ENCODE results near the gene SCAPER.

SCAPER gene

DNA sequence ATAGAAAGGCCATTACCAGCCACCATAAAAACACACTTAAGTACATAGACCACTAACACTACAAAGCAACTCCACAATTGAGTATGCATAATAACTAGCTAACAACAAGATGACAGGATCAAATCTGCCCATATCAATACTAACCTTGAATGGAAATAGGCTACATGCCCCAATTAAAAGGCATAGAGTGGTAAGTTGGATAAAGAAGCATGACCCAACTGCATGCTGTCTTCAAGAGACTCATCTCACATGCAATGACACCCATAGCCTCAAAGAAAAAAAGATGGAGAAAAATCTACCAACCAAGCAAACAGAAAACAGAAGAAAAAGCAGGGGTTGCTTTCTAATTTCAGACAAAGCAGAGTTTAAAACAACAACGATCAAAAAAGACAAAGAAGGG, 349.9 kb downstream of the SCAPER start:
- in situ Hi-C loops (cut with HindIII; ENCODE audit: low sequenced_read_pairs), result no loop called here
- H3K4me3 ChIP-seq (ENCODE audit: low read depth, low read length), result no peak overlapping the region
- DNase-seq (ENCODE audit: low read depth, low spot score), result no peak
- TF ChIP-seq, protein P1, sequence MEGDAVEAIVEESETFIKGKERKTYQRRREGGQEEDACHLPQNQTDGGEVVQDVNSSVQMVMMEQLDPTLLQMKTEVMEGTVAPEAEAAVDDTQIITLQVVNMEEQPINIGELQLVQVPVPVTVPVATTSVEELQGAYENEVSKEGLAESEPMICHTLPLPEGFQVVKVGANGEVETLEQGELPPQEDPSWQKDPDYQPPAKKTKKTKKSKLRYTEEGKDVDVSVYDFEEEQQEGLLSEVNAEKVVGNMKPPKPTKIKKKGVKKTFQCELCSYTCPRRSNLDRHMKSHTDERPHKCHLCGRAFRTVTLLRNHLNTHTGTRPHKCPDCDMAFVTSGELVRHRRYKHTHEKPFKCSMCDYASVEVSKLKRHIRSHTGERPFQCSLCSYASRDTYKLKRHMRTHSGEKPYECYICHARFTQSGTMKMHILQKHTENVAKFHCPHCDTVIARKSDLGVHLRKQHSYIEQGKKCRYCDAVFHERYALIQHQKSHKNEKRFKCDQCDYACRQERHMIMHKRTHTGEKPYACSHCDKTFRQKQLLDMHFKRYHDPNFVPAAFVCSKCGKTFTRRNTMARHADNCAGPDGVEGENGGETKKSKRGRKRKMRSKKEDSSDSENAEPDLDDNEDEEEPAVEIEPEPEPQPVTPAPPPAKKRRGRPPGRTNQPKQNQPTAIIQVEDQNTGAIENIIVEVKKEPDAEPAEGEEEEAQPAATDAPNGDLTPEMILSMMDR (IDR thresholded peaks at IDR 0.05; ENCODE audit: low read depth, low read length), result no peak

DNA sequence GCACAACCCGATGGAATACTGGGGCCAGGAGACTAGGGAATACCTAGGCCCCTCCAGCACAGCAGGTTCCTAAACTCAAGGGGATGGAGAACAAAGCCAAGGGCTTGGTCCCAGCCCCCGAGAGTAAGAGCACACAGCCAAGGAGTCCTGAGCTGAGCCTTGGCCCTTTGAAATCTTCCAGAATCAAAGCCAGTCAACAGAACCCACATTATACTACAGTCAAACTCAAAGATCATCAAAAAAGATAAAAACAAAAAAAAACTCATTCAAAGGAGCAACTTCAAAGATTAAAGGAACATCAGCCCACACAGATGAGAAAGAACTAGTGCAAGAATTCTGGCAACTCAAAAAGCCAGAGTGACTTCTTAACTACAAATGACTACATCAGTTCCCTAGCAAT, 351.6 kb downstream of the SCAPER start:
- no peak for DNase-seq (ENCODE audit: low read depth, low spot score)
- TF ChIP-seq, protein P1 (IDR thresholded peaks at IDR 0.05; ENCODE audit: low read depth, low read length), result no peak
- in situ Hi-C loops (cut with HindIII; ENCODE audit: low sequenced_read_pairs), result no loop called here
- H3K4me3 ChIP-seq (ENCODE audit: low read depth, low read length), result no peak overlapping the region

DNA sequence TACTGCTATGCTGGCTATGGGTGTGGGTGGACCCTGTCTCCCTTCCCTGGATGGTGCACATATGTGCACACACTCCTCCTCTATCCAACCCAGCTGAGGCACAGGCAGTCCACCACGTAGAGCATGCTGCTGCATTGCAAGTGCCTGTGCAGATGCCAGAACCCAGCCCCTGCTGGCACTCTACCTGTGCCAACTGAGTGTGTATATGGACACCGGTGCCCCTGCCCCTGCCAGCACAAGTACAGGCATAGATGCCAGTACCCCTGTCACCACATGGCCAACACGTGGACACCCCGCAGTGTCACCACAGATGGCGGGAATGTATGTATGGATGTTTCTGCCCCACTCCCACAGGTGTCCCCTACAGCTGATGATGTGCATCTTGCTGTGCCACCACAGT, 352.0 kb downstream of the SCAPER start:
- H3K4me3 ChIP-seq (ENCODE audit: low read depth, low read length), result no peak overlapping the region
- no peak for DNase-seq (ENCODE audit: low read depth, low spot score)
- TF ChIP-seq, protein P1 (IDR thresholded peaks at IDR 0.05; ENCODE audit: low read depth, low read length), result no peak
- in situ Hi-C loops (cut with HindIII; ENCODE audit: low sequenced_read_pairs), result no loop called here

DNA sequence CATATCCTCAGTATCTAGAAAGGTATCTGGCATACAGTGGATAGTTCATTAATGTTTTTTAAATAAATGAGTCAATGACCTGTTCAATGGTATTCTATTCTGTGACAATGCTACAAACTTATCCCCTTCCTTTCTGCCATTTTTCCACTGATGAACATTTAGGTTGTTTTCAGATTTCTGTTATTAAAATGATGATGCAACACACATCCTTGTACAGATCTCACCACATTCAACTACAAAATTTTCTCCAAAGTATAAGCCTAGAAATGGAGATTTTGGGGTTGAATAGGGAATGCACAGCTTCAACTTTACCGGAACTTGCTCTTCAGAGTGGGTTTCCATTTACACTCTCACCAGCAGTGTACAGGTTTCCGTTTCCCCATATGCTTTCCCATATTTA, 358.3 kb downstream of the SCAPER start:
- DNase-seq (ENCODE audit: low read depth, low spot score), result no peak
- H3K4me3 ChIP-seq (ENCODE audit: low read depth, low read length), result no peak overlapping the region
- TF ChIP-seq, protein P1 (IDR thresholded peaks at IDR 0.05; ENCODE audit: low read depth, low read length), result no peak
- in situ Hi-C loops (cut with HindIII; ENCODE audit: low sequenced_read_pairs), result no loop called here

DNA sequence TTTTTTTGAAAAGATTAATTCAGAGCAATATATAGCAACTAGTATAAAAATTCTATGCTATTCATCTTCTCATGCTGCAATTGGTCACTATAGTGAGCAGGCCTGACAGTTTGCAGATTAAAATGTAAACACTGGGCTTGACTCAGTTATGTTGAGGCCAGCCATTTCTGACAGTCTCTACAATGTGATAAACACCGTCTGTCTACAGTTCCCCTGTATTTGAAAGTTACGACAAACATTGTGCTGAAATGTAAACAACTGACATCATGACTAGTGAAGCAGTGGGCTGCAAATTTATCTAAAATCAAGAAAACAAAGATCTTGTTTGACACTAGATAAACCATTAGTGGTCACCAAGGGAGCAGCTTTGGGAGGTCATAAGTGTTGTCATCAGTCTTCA, 371.1 kb downstream of the SCAPER start:
- no peak overlapping the region for H3K4me3 ChIP-seq (ENCODE audit: low read depth, low read length)
- in situ Hi-C loops (cut with HindIII; ENCODE audit: low sequenced_read_pairs), result no loop called here
- TF ChIP-seq, protein P1 (IDR thresholded peaks at IDR 0.05; ENCODE audit: low read depth, low read length), result no peak
- DNase-seq (ENCODE audit: low read depth, low spot score), result no peak

DNA sequence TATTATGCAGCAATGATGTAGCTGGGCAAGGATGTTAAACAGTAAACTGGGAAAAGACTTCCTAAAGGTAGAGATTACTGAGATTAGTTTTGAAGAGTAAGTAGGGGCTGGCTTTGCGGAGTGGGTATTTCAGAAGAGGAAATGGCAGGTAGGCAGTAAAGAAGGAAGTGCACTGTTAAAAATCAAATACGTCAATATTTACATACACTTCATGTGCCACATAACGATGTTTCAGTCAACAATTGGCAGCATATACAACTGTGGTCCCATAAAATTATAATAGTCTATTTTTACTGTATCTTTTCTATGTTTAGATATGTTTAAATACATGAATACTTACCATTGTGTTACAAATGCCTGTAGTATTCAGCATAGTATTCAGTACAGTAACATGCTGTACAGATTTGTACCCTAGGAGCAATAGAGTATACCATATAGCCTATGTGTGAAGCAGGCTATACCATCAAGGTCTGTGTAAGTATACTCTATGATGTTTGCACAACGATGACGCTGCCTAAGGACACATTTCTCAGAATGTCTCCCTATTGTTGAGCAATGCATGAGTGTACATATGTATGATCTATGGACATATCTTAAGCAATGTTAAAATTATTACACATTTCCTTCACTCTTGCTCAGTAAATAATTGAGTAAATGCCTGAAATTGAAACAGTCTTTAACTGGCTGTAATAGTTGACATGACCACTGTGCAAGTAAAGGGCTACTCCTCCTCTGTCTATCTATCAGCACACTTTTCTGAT, 371.9 kb downstream of the SCAPER start:
- in situ Hi-C loops (cut with HindIII; ENCODE audit: low sequenced_read_pairs), result no loop called here
- no peak for DNase-seq (ENCODE audit: low read depth, low spot score)
- TF ChIP-seq, protein P1 (IDR thresholded peaks at IDR 0.05; ENCODE audit: low read depth, low read length), result no peak
- H3K4me3 ChIP-seq (ENCODE audit: low read depth, low read length), result no peak overlapping the region

All from astrocyte of the spinal cord (primary cell).